GM23248 (cell line): ENCODE data around the gene RPRM. TPM values are rescaled to one million over a fixed set of nuclear protein-coding genes. Genes with fewer than 3 reads are reported as not detected.

Experiments used
- DNase-seq: peaks from one replicate; pipeline ENCODE4 v3.0.0-alpha.2; 2015
- H2AFZ ChIP-seq: fragments of 200-600 bp; sonication (generic); 2 replicates; pipeline ENCODE4 v1.6.1; 2016; ENCODE audit warnings: antibody characterized with exemption
- H3F3A ChIP-seq: fragments of 200-600 bp; sonication (generic); 2 replicates; pipeline ENCODE4 v1.6.1; 2016; ENCODE audit warnings: mild to moderate bottlenecking, antibody characterized with exemption, mixed run types; ENCODE audit not compliant: insufficient read depth
- H3K27ac ChIP-seq: fragments of 200-600 bp; sonication (generic); 2 replicates; pipeline ENCODE4 v1.5.1; 2016; ENCODE audit warnings: mild to moderate bottlenecking
- H3K27me3 ChIP-seq: fragments of 200-600 bp; sonication (generic); replicated peaks from 2 replicates; pipeline ENCODE4 v1.6.1; 2016; ENCODE audit warnings: mild to moderate bottlenecking; ENCODE audit not compliant: insufficient read depth
- H3K36me3 ChIP-seq: fragments of 200-600 bp; sonication (generic); 2 replicates; pipeline ENCODE4 v1.6.1; 2016; ENCODE audit warnings: low read depth, mild to moderate bottlenecking
- H3K4me1 ChIP-seq: fragments of 200-600 bp; sonication (generic); 2 replicates; pipeline ENCODE4 v1.6.1; 2016; ENCODE audit warnings: mild to moderate bottlenecking; ENCODE audit not compliant: insufficient read depth
- H3K4me2 ChIP-seq: fragments of 200-600 bp; sonication (generic); one replicate; pipeline ENCODE4 v1.6.1; 2016; ENCODE audit warnings: mild to moderate bottlenecking; ENCODE audit not compliant: unreplicated experiment
- H3K4me3 ChIP-seq: fragments of 200-600 bp; sonication (generic); 2 replicates; pipeline ENCODE4 v1.5.1; 2016; ENCODE audit warnings: mild to moderate bottlenecking
- H3K79me2 ChIP-seq: fragments of 200-600 bp; sonication (generic); 2 replicates; pipeline ENCODE4 v1.6.1; 2016; ENCODE audit warnings: mild to moderate bottlenecking; ENCODE audit not compliant: insufficient read depth
- H3K9ac ChIP-seq: fragments of 200-600 bp; sonication (generic); 2 replicates; pipeline ENCODE4 v1.6.1; 2016; ENCODE audit warnings: mild to moderate bottlenecking
- H3K9me2 ChIP-seq: fragments of 200-600 bp; sonication (generic); 2 replicates; pipeline ENCODE4 v1.6.1; 2016; ENCODE audit warnings: mixed run types, mild to moderate bottlenecking, moderate library complexity; ENCODE audit not compliant: insufficient read depth
- H3K9me3 ChIP-seq: fragments of 200-600 bp; sonication (generic); one replicate; pipeline ENCODE4 v1.6.1; 2017; ENCODE audit warnings: low read depth
- H4K20me1 ChIP-seq: fragments of 200-600 bp; sonication (generic); 2 replicates; pipeline ENCODE4 v1.6.0; 2016; ENCODE audit not compliant: insufficient read depth
- EZH2 ChIP-seq: fragments of 200-600 bp; sonication (generic); IDR thresholded peaks from 2 replicates; pipeline ENCODE4 v1.6.1; 2018; ENCODE audit warnings: antibody characterized with exemption, mild to moderate bottlenecking; ENCODE audit not compliant: insufficient read depth, poor library complexity, severe bottlenecking
- EZH2phosphoT487 ChIP-seq: fragments of 200-600 bp; sonication (generic); IDR thresholded peaks from 2 replicates; pipeline ENCODE4 v1.6.1; 2018; ENCODE audit warnings: antibody characterized with exemption, moderate library complexity, mild to moderate bottlenecking, low read depth; ENCODE audit not compliant: insufficient read depth
- WGBS, 2 experiments: methylation state at CpG; one replicate each; pipeline ENCODE4 v1.1.6; 2015 to 2017; ENCODE audit warnings: low lambda C conversion rate in 2 of 2, low coverage in 1 of 2; ENCODE audit errors: missing lambda C conversion rate in 2 of 2; 5-methylcytosine and 5-hydroxymethylcytosine counted together
- in situ Hi-C: fragments of 300-500 bp; cut with MboI; formaldehyde crosslinking; loops from 2 replicates; pipeline ENCODE4 v1.15.0; 2020
- polyA plus RNA-seq: library from polyadenylated mRNA; unstranded; fragments of >200 nt; fragmentation: Nextera tagmentation; extraction: Ambion mirVana; gene quantifications from 2 replicates; pipeline ENCODE4 v1.2.1, GENCODE V29; 2016
- total RNA-seq: library from RNA; depleted of rRNA; stranded (reverse); fragments of >200 nt; shearing (Covaris generic); gene quantifications from 2 replicates; pipeline ENCODE4 v1.2.3, GENCODE V29; 2014

The RPRM gene
- total and polyA plus RNA-seq, 2 experiments from 2014 or later: not detected

GRCh38 chr2:153476816-153477635, 1.5 kb downstream of the RPRM start:
- Histone ChIP-seq H4K20me1 (no peaks in the 10 kb centered on the region), H3K27me3 (peaks cover 50% of the 10 kb centered on the region), H2AFZ (no peak overlapping the region), H3K79me2 (no peaks in the 10 kb centered on the region), H3K9me3 (no peaks in the 10 kb centered on the region), H3K4me2 (no peak overlapping the region), H3K9me2 (no peaks in the 10 kb centered on the region), H3F3A (no peaks in the 10 kb centered on the region), H3K9ac (no peak overlapping the region), H3K4me3 (no peak overlapping the region), H3K36me3 (no peaks in the 10 kb centered on the region), H3K4me1 (0 out of 2 replicates have a peak, but pooled peaks cover 4% of the 10 kb centered on the region), H3K27ac (no peak overlapping the region)
- in situ Hi-C loops: no loop called here
- WGBS, 2 experiments: 2% methylated on average over 38 of the region's 38 CpGs
- TF ChIP-seq EZH2phosphoT487 (0 out of 2 replicates have a peak, but pooled peaks have one; percentile 7), EZH2 (no peak)
- peak; percentile 12 for DNase-seq

- DNase-seq: peak; percentile 6
- no peak overlapping the region for H3K9ac ChIP-seq
- H3K4me1 ChIP-seq: 0 out of 2 replicates have a peak, but pooled peaks cover 4% of the 10 kb centered on the region
- no peak overlapping the region for H3K4me2 ChIP-seq
- TF ChIP-seq EZH2 (no peak), EZH2phosphoT487 (no peak)
- in situ Hi-C loops: no loop called here
- H3K79me2 ChIP-seq: no peaks in the 10 kb centered on the region
- no peaks in the 10 kb centered on the region for H4K20me1 ChIP-seq
- H3K4me3 ChIP-seq: no peak overlapping the region
- H3K27me3 ChIP-seq: peaks cover 50% of the 10 kb centered on the region
- no peaks in the 10 kb centered on the region for H3K9me2 ChIP-seq
- no peak overlapping the region for H3K27ac ChIP-seq
- 26 to 28% methylated on average over 7 of the region's 7 CpGs for WGBS, 2 experiments
- H3F3A ChIP-seq: no peaks in the 10 kb centered on the region
- no peaks in the 10 kb centered on the region for H3K36me3 ChIP-seq
- H2AFZ ChIP-seq: no peak overlapping the region
- H3K9me3 ChIP-seq: no peaks in the 10 kb centered on the region
Observed at GRCh38 chr2:153476491-153476815, 2.1 kb downstream of the RPRM start.

- Histone ChIP-seq H3K27ac (no peak overlapping the region), H3K36me3 (no peaks in the 10 kb centered on the region), H3K4me2 (no peak overlapping the region), H3K27me3 (peaks cover 46% of the 10 kb centered on the region), H2AFZ (no peak overlapping the region), H3K79me2 (no peaks in the 10 kb centered on the region), H3K4me1 (0 out of 2 replicates have a peak, but pooled peaks cover 4% of the 10 kb centered on the region), H3K9me3 (no peaks in the 10 kb centered on the region), H4K20me1 (no peaks in the 10 kb centered on the region), H3K9me2 (no peaks in the 10 kb centered on the region), H3F3A (no peaks in the 10 kb centered on the region), H3K9ac (no peak overlapping the region), H3K4me3 (no peak overlapping the region)
- in situ Hi-C loops: no loop called here
- TF ChIP-seq EZH2phosphoT487 (no peak), EZH2 (no peak)
- whole genome bisulfite sequencing, 2 experiments: 15 to 21% methylated on average over 2 of the region's 2 CpGs
- DNase-seq: no peak
Observed at GRCh38 chr2:153474876-153475435, 3.6 kb downstream of the RPRM start.

GRCh38 chr2:153474407-153474806, 4.2 kb downstream of the RPRM start:
- H2AFZ ChIP-seq: no peak overlapping the region
- TF ChIP-seq EZH2phosphoT487: no peak
- no peak for TF ChIP-seq EZH2
- no peaks in the 10 kb centered on the region for H3K9me3 ChIP-seq
- in situ Hi-C loops: no loop called here
- no peaks in the 10 kb centered on the region for H3K36me3 ChIP-seq
- H3K9ac ChIP-seq: no peak overlapping the region
- no peaks in the 10 kb centered on the region for H3K9me2 ChIP-seq
- H3K4me1 ChIP-seq: 0 out of 2 replicates have a peak, but pooled peaks cover 4% of the 10 kb centered on the region
- H3K4me2 ChIP-seq: no peak overlapping the region
- no peaks in the 10 kb centered on the region for H4K20me1 ChIP-seq
- no peak for DNase-seq
- no peaks in the 10 kb centered on the region for H3F3A ChIP-seq
- H3K27me3 ChIP-seq: peaks cover 42% of the 10 kb centered on the region
- H3K4me3 ChIP-seq: no peak overlapping the region
- no peaks in the 10 kb centered on the region for H3K79me2 ChIP-seq
- WGBS, 2 experiments: 0 to 5% methylated on average over 1 of the region's 1 CpG
- H3K27ac ChIP-seq: no peak overlapping the region
